Measurements from ENCODE around the gene SLC35F3.

DNA sequence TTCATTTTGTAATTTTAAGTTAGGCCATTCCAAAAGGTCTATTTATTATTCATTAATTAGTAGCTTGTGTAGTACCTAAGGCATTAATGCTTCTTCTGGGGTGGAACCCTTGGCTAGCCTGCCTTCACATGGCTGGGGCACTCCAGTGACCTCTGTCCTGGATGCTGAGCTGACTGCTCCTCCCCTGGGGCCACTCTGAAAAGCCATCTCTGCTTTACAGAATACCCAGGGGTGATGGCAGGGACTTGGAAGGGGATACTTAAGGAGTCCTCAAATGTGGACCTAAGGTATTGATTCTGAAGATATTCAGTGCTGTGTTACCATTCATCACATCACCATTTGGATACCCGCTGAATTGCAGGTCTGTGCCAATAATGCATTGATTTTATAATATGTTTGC, 281.0 kb downstream of the SLC35F3 start:
- TF ChIP-seq EGR1 (IDR thresholded peaks at IDR 0.05; ENCODE audit: low read depth in 2 of 2): no peak
- TF ChIP-seq, protein P1, sequence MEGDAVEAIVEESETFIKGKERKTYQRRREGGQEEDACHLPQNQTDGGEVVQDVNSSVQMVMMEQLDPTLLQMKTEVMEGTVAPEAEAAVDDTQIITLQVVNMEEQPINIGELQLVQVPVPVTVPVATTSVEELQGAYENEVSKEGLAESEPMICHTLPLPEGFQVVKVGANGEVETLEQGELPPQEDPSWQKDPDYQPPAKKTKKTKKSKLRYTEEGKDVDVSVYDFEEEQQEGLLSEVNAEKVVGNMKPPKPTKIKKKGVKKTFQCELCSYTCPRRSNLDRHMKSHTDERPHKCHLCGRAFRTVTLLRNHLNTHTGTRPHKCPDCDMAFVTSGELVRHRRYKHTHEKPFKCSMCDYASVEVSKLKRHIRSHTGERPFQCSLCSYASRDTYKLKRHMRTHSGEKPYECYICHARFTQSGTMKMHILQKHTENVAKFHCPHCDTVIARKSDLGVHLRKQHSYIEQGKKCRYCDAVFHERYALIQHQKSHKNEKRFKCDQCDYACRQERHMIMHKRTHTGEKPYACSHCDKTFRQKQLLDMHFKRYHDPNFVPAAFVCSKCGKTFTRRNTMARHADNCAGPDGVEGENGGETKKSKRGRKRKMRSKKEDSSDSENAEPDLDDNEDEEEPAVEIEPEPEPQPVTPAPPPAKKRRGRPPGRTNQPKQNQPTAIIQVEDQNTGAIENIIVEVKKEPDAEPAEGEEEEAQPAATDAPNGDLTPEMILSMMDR (IDR thresholded peaks at IDR 0.05; ENCODE audit: low read depth, low read length, missing input control): no peak
- TF ChIP-seq, protein P2, sequence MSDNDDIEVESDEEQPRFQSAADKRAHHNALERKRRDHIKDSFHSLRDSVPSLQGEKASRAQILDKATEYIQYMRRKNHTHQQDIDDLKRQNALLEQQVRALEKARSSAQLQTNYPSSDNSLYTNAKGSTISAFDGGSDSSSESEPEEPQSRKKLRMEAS (IDR thresholded peaks at IDR 0.05): no peak
- TF ChIP-seq, protein P3, sequence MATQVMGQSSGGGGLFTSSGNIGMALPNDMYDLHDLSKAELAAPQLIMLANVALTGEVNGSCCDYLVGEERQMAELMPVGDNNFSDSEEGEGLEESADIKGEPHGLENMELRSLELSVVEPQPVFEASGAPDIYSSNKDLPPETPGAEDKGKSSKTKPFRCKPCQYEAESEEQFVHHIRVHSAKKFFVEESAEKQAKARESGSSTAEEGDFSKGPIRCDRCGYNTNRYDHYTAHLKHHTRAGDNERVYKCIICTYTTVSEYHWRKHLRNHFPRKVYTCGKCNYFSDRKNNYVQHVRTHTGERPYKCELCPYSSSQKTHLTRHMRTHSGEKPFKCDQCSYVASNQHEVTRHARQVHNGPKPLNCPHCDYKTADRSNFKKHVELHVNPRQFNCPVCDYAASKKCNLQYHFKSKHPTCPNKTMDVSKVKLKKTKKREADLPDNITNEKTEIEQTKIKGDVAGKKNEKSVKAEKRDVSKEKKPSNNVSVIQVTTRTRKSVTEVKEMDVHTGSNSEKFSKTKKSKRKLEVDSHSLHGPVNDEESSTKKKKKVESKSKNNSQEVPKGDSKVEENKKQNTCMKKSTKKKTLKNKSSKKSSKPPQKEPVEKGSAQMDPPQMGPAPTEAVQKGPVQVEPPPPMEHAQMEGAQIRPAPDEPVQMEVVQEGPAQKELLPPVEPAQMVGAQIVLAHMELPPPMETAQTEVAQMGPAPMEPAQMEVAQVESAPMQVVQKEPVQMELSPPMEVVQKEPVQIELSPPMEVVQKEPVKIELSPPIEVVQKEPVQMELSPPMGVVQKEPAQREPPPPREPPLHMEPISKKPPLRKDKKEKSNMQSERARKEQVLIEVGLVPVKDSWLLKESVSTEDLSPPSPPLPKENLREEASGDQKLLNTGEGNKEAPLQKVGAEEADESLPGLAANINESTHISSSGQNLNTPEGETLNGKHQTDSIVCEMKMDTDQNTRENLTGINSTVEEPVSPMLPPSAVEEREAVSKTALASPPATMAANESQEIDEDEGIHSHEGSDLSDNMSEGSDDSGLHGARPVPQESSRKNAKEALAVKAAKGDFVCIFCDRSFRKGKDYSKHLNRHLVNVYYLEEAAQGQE (IDR thresholded peaks at IDR 0.05): no peak
- no peak for TF ChIP-seq RXRA (IDR thresholded peaks at IDR 0.05)
- TF ChIP-seq, protein P4, sequence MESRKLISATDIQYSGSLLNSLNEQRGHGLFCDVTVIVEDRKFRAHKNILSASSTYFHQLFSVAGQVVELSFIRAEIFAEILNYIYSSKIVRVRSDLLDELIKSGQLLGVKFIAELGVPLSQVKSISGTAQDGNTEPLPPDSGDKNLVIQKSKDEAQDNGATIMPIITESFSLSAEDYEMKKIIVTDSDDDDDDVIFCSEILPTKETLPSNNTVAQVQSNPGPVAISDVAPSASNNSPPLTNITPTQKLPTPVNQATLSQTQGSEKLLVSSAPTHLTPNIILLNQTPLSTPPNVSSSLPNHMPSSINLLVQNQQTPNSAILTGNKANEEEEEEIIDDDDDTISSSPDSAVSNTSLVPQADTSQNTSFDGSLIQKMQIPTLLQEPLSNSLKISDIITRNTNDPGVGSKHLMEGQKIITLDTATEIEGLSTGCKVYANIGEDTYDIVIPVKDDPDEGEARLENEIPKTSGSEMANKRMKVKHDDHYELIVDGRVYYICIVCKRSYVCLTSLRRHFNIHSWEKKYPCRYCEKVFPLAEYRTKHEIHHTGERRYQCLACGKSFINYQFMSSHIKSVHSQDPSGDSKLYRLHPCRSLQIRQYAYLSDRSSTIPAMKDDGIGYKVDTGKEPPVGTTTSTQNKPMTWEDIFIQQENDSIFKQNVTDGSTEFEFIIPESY (IDR thresholded peaks at IDR 0.05): no peak
- no peak for TF ChIP-seq RAD21 (IDR thresholded peaks at IDR 0.05)
